Endothelial cell of umbilical vein (primary cell): Measurements from ENCODE around the gene SLC19A1.

Experiments used
- CTCF ChIP-seq, 2 donors: IDR thresholded peaks; 1 replicate in 1 of 2; 2 replicates in 1 of 2; pipeline ENCODE4 v1.5.1; 2011; ENCODE audit warnings: low read length in 2 of 2, mild to moderate bottlenecking in 2 of 2, moderate library complexity in 2 of 2, control low read depth in 1 of 2, inconsistent platforms in 1 of 2, low read depth in 1 of 2; ENCODE audit not compliant: insufficient read depth in 1 of 2; ENCODE audit errors: extremely low read depth in 1 of 2
- EZH2 ChIP-seq: IDR thresholded peaks from 2 replicates; pipeline ENCODE4 v1.6.1; 2012; ENCODE audit warnings: borderline replicate concordance, low read depth, mild to moderate bottlenecking, moderate library complexity, low read length, inconsistent platforms; ENCODE audit not compliant: severe bottlenecking
- FOS ChIP-seq: IDR thresholded peaks from 2 replicates; pipeline ENCODE4 v1.6.1; 2011; ENCODE audit warnings: mild to moderate bottlenecking, low read length, moderate library complexity, borderline replicate concordance; ENCODE audit not compliant: insufficient read depth
- GATA2 ChIP-seq: IDR thresholded peaks from 2 replicates; pipeline ENCODE4 v1.7.0; 2011; ENCODE audit warnings: low read depth, mild to moderate bottlenecking, moderate library complexity, mixed read lengths, low read length; ENCODE audit not compliant: insufficient read length, insufficient read depth
- JUN ChIP-seq: IDR thresholded peaks from 2 replicates; pipeline ENCODE4 v1.6.1; 2011; ENCODE audit warnings: borderline replicate concordance, low read depth; ENCODE audit not compliant: insufficient read length, insufficient read depth
- MAX ChIP-seq: IDR thresholded peaks from 2 replicates; pipeline ENCODE4 v1.6.1; 2011; ENCODE audit not compliant: insufficient read depth, insufficient read length
- MYC ChIP-seq: IDR thresholded peaks from one replicate; pipeline ENCODE4 v1.6.1; 2011; ENCODE audit warnings: mild to moderate bottlenecking, low read depth, low read length
- POLR2A ChIP-seq: IDR thresholded peaks from 2 replicates; pipeline ENCODE4 v1.6.1; 2012; ENCODE audit warnings: low read depth, mild to moderate bottlenecking, control low read depth, low read length
- POLR2AphosphoS5 ChIP-seq: IDR thresholded peaks from 2 replicates; pipeline ENCODE4 v1.6.1; 2012; ENCODE audit warnings: low read depth, mild to moderate bottlenecking, control low read depth, low read length, moderate library complexity; ENCODE audit not compliant: insufficient read depth

GRCh38 chr21:45523411-45524101, 18.7 kb downstream of the SLC19A1 start:
- no peak for TF ChIP-seq GATA2
- TF ChIP-seq CTCF (IDR thresholded peaks at IDR 0.05; ENCODE audit: extremely low read depth in 1 of 2, insufficient read depth in 1 of 2, low read depth in 1 of 2, low read length in 2 of 2): no peak
- no peak for TF ChIP-seq MAX
- no peak for TF ChIP-seq FOS
- no peak for TF ChIP-seq EZH2
- TF ChIP-seq JUN: no peak
- TF ChIP-seq POLR2A: no peak
- TF ChIP-seq POLR2AphosphoS5: no peak
- no peak for TF ChIP-seq MYC
